Panc1 (cell line): Measurements from ENCODE around the gene DBP. TPM values are rescaled to one million over a fixed set of nuclear protein-coding genes. Genes with fewer than 3 reads are reported as not detected.

ENCODE experiments used
- ATAC-seq: fragments of 200-7000 bp; cut with Tn5 transposase; 2 replicates; pipeline ENCODE4 v1.9.1; 2020; ENCODE audit warnings: mild to moderate bottlenecking, moderate library complexity
- BruUV-seq: library from RNA; stranded (reverse); fragments of 400-500 nt; replicated peaks from 2 replicates; lab custom pipeline; 2021; lab: Mats Ljungman, UMichigan
- CTCF ChIA-PET: fragments of 300-600 bp; sonication (Branson Sonifier 250); formaldehyde crosslinking; loops from one replicate; lab custom pipeline; 2022; ENCODE audit warnings: antibody characterized with exemption; lab: Charles Lee
- POLR2A ChIA-PET: fragments of 300-600 bp; sonication (Branson Sonifier 250); formaldehyde crosslinking; loops from one replicate; lab custom pipeline; 2022; ENCODE audit warnings: antibody characterized with exemption; lab: Charles Lee
- DNase-seq: peaks from one replicate; pipeline ENCODE4 v3.0.0-alpha.2; 2010; ENCODE audit warnings: low read depth, low spot score
- H3K27ac ChIP-seq: 2 replicates; pipeline ENCODE4 v1.5.1; 2011; ENCODE audit warnings: mild to moderate bottlenecking, low read length, inconsistent platforms
- H3K27me3 ChIP-seq: fragments of 200-500 bp; sonication (Bioruptor generic); 2 replicates; pipeline ENCODE4 v1.6.0; 2014; ENCODE audit warnings: low read length, inconsistent platforms; ENCODE audit not compliant: control insufficient read depth, insufficient read depth
- H3K36me3 ChIP-seq: fragments of 200-500 bp; sonication (Bioruptor generic); 2 replicates; pipeline ENCODE4 v1.5.1; 2014; ENCODE audit warnings: inconsistent platforms, mild to moderate bottlenecking, low read length, moderate library complexity; ENCODE audit not compliant: control insufficient read depth, insufficient read depth
- H3K4me1 ChIP-seq: 2 replicates; pipeline ENCODE4 v1.5.1; 2011; ENCODE audit warnings: inconsistent platforms, mild to moderate bottlenecking, low read length, moderate library complexity; ENCODE audit not compliant: control insufficient read depth, insufficient read depth
- H3K4me3 ChIP-seq, 2 experiments: 2 replicates each; pipeline ENCODE4 v1.5.1; 2011 to 2012; ENCODE audit warnings: low read depth in 2 of 2, low read length in 2 of 2, mild to moderate bottlenecking in 2 of 2, inconsistent platforms in 1 of 2, moderate library complexity in 1 of 2
- H3K9me3 ChIP-seq: fragments of 200-500 bp; sonication (Bioruptor generic); 2 replicates; pipeline ENCODE4 v1.5.1; 2014; ENCODE audit warnings: low read depth, mild to moderate bottlenecking, inconsistent platforms, low read length, moderate library complexity; ENCODE audit not compliant: control insufficient read depth, insufficient read depth
- CTCF ChIP-seq: fragments of 450-650 bp; IDR thresholded peaks from 2 replicates; pipeline ENCODE4 v1.5.1; 2017; ENCODE audit warnings: mild to moderate bottlenecking
- POLR2AphosphoS5 ChIP-seq: IDR thresholded peaks from 2 replicates; pipeline ENCODE4 v1.6.1; 2012; ENCODE audit warnings: mild to moderate bottlenecking, low read depth, low read length, moderate library complexity
- REST ChIP-seq, 2 experiments: IDR thresholded peaks; 2 replicates each; pipeline ENCODE4 v1.6.1; 2011 to 2012; ENCODE audit warnings: low read depth in 2 of 2, control low read depth in 1 of 2, low read length in 1 of 2, mild to moderate bottlenecking in 1 of 2, moderate library complexity in 1 of 2; ENCODE audit not compliant: insufficient read depth in 1 of 2
- SIN3A ChIP-seq: IDR thresholded peaks from 2 replicates; pipeline ENCODE4 v1.6.1; 2012; ENCODE audit warnings: low read depth, mild to moderate bottlenecking, low read length, moderate library complexity, borderline replicate concordance; ENCODE audit not compliant: insufficient read depth
- TCF7L2 ChIP-seq: IDR thresholded peaks from 2 replicates; pipeline ENCODE4 v1.6.1; 2011; ENCODE audit warnings: mild to moderate bottlenecking, low read depth, low read length, inconsistent platforms
- in situ Hi-C: cut with HindIII; loops from 2 replicates; pipeline ENCODE4 v1.10.0; 2016; ENCODE audit warnings: low sequenced_read_pairs, low pct_unique_long_range_greater_than_20kb
- intact Hi-C: fragments of 100-400 bp; cut with micrococcal nuclease; formaldehyde crosslinking; loops from one replicate; pipeline ENCODE4 v1.10.0; 2022; ENCODE audit not compliant: unreplicated experiment
- total RNA-seq: library from RNA; stranded (reverse); gene quantifications from one replicate; pipeline ENCODE4 v1.2.1, GENCODE V29; 2021; ENCODE audit not compliant: unreplicated experiment

Gene DBP
- total RNA-seq, 1 experiment from 2014 or later, result 7.4 TPM

GRCh38 chr19:48672994-48673393 is 35.8 kb upstream of the DBP start, which contains the start of gene NTN5:
Gene NTN5 (minus strand): TSS chr19:48673017. CDS start chr19:48670986, 2,031 bp downstream.
- Histone ChIP-seq H3K27ac (no peak within 1 kb of the TSS), H3K9me3 (no peaks in the 10 kb centered on the region), H3K4me1 (no peaks in the 10 kb centered on the region), H3K4me3 (no peak within 1 kb of the TSS), H3K36me3 (no peaks in the 10 kb centered on the region), H3K27me3 (no peaks in the 10 kb centered on the region)
- ChIA-PET POLR2A (no interaction called here), CTCF (no interaction called here)
- TF ChIP-seq TCF7L2 (no peak), POLR2AphosphoS5 (no peak), SIN3A (no peak), CTCF (no peak), REST (IDR thresholded peaks at IDR 0.05; ENCODE audit: insufficient read depth in 1 of 2, low read depth in 2 of 2, low read length in 1 of 2) (no peak)
- in situ Hi-C loops (no loop called here), intact Hi-C loops (no loop called here)
- no TSS peak for BruUV-seq
- DNase-seq, result no peak
- no peak for ATAC-seq

- no peaks in the 10 kb centered on the region for H3K36me3 ChIP-seq
- DNase-seq (no peak), ATAC-seq (no peak)
- H3K27ac ChIP-seq, result no peak overlapping the region
- intact Hi-C loops (no loop called here), in situ Hi-C loops (no loop called here)
- CTCF ChIA-PET, result no interaction called here
- H3K4me1 ChIP-seq, result no peaks in the 10 kb centered on the region
- POLR2A ChIA-PET, result no interaction called here
- H3K9me3 ChIP-seq, result no peaks in the 10 kb centered on the region
- no TSS peak for BruUV-seq
- H3K4me3 ChIP-seq, result no peak overlapping the region
- no peaks in the 10 kb centered on the region for H3K27me3 ChIP-seq
- TF ChIP-seq CTCF (no peak), SIN3A (no peak), REST (IDR thresholded peaks at IDR 0.05; ENCODE audit: insufficient read depth in 1 of 2, low read depth in 2 of 2, low read length in 1 of 2) (no peak)
Observed at GRCh38 chr19:48671446-48671995, 34.3 kb upstream of the DBP start.
